Measurements from ENCODE around the gene CDK1. TPM values are rescaled to one million over a fixed set of nuclear protein-coding genes. Genes with fewer than 3 reads are reported as not detected.

The CDK1 gene
- total RNA-seq, 1 experiment from 2014 or later: 199 TPM

GRCh38 chr10:60842694-60843093 is 64.4 kb downstream of the CDK1 start:
- peaks cover 3% of the 10 kb centered on the region for H3K27me3 Mint-ChIP-seq (ENCODE audit: insufficient read depth, unreplicated experiment)
- no peaks in the 10 kb centered on the region for H3K9me3 ChIP-seq
- intact Hi-C loops (cut with micrococcal nuclease; ENCODE audit: unreplicated experiment): no loop called here
- no peak overlapping the region for H3K27ac Mint-ChIP-seq (ENCODE audit: unreplicated experiment)
- no peaks in the 10 kb centered on the region for H3K36me3 Mint-ChIP-seq (ENCODE audit: insufficient read depth, unreplicated experiment)
- ChIA-PET CTCF (no interaction called here), POLR2A (no interaction called here)
- BruUV-seq (replicated peaks): no TSS peak
- H3K9me3 Mint-ChIP-seq (ENCODE audit: unreplicated experiment): no peaks in the 10 kb centered on the region
- no peak for TF ChIP-seq CTCF (IDR thresholded peaks at IDR 0.05; ENCODE audit: insufficient read depth in 1 of 2, low read depth in 1 of 2, low read length in 1 of 2, severe bottlenecking in 1 of 2, unreplicated experiment in 1 of 2)
- H3K36me3 ChIP-seq (ENCODE audit: control insufficient read depth, insufficient read depth, low read length): no peaks in the 10 kb centered on the region
- DNase-seq: no peak
- no peaks in the 10 kb centered on the region; the same call in 1 of the 2 replicates for H3K27me3 ChIP-seq (replicated peaks; ENCODE audit: control insufficient read depth, insufficient read depth, low read length)
- H3K4me1 ChIP-seq: no peaks in the 10 kb centered on the region
- H3K4me1 Mint-ChIP-seq (ENCODE audit: low read depth, unreplicated experiment): no peaks in the 10 kb centered on the region
- H3K4me3 Mint-ChIP-seq (ENCODE audit: unreplicated experiment): no peak overlapping the region
- H3K4me3 ChIP-seq (ENCODE audit: low read depth, low read length): no peak overlapping the region

Other genes with a start within 250 kb of the CDK1 start
- gene RHOBTB1, start 165.7 kb downstream of the CDK1 start, total RNA-seq (2022): 18.3 and 19.9 TPM in 2 replicates